Activated B cell treated with CpG ODN at 0.5 μM for 24 hours (primary cell): Measurements from ENCODE around the gene TYMP. TPM values are rescaled to one million over a fixed set of nuclear protein-coding genes. Genes with fewer than 3 reads are reported as not detected.

ENCODE experiments used
- ATAC-seq: fragments of 200-7000 bp; cut with Tn5 transposase; one replicate; pipeline ENCODE4 v1.10.0; 2021; ENCODE audit warnings: low read depth, mild to moderate bottlenecking, moderate library complexity
- CTCF ChIA-PET: fragments of 350-600 bp; sonication (Branson Sonifier 250); formaldehyde crosslinking; loops from one replicate; lab custom pipeline; 2021; ENCODE audit warnings: antibody characterized with exemption; lab: Charles Lee
- POLR2A ChIA-PET: fragments of 350-600 bp; sonication (Branson Sonifier 250); formaldehyde crosslinking; loops from one replicate; lab custom pipeline; 2021; ENCODE audit warnings: antibody characterized with exemption; lab: Charles Lee
- DNase-seq: peaks from one replicate; pipeline ENCODE4 v3.0.0; 2022
- H3K27ac Mint-ChIP-seq: one replicate; pipeline ENCODE4 v1.8.0; 2020; ENCODE audit warnings: mixed read lengths
- H3K27me3 Mint-ChIP-seq: one replicate; pipeline ENCODE4 v1.8.0; 2021; ENCODE audit warnings: mixed read lengths
- H3K36me3 Mint-ChIP-seq: one replicate; pipeline ENCODE4 v1.8.0; 2021; ENCODE audit warnings: low read depth, mixed read lengths
- H3K4me1 Mint-ChIP-seq: one replicate; pipeline ENCODE4 v1.8.0; 2021; ENCODE audit warnings: mixed read lengths
- H3K4me3 Mint-ChIP-seq: one replicate; pipeline ENCODE4 v1.8.0; 2020; ENCODE audit warnings: mild to moderate bottlenecking, mixed read lengths
- H3K9me3 Mint-ChIP-seq: one replicate; pipeline ENCODE4 v1.8.0; 2020; ENCODE audit warnings: mixed read lengths
- CTCF ChIP-seq: fragments of 200-600 bp; IDR thresholded peaks from one replicate; pipeline ENCODE4 v1.8.0; 2022; ENCODE audit warnings: antibody characterized with exemption, mild to moderate bottlenecking
- intact Hi-C: fragments of 100-400 bp; cut with micrococcal nuclease; formaldehyde crosslinking; loops from one replicate; pipeline ENCODE4 v1.15.1; 2024
- total RNA-seq: library from RNA; stranded (reverse); gene quantifications from 2 replicates; pipeline ENCODE4 v1.2.3, GENCODE V29; 2022

Gene TYMP
- total RNA-seq, 1 donor from 2014 or later = 92.9 TPM

GRCh38 chr22:50490531-50491308, 39.1 kb downstream of the TYMP start:
- peak overlapping the region; percentile 38 for H3K4me3 Mint-ChIP-seq
- peaks cover 7% of the 10 kb centered on the region for H3K4me1 Mint-ChIP-seq
- ChIA-PET CTCF (no interaction called here), POLR2A (interaction anchor here (1.2 kb wide), 2 partner anchors 12 to 20 kb away, joined by 4 to 9 read pairs; no protein-coding TSS in a partner anchor)
- no peak for DNase-seq
- TF ChIP-seq CTCF = no peak
- H3K36me3 Mint-ChIP-seq = no peaks in the 10 kb centered on the region
- no peaks in the 10 kb centered on the region for H3K9me3 Mint-ChIP-seq
- no peaks in the 10 kb centered on the region for H3K27me3 Mint-ChIP-seq
- H3K27ac Mint-ChIP-seq = no peak overlapping the region
- ATAC-seq = peak; percentile 25
- intact Hi-C loops = no loop called here

- ChIA-PET POLR2A (no interaction called here), CTCF (no interaction called here)
- Mint-ChIP-seq H3K36me3 (no peaks in the 10 kb centered on the region), H3K9me3 (no peaks in the 10 kb centered on the region), H3K27ac (no peak overlapping the region), H3K4me1 (peaks cover 7% of the 10 kb centered on the region), H3K27me3 (no peaks in the 10 kb centered on the region), H3K4me3 (no peak overlapping the region)
- intact Hi-C loops = no loop called here
- no peak for TF ChIP-seq CTCF
- no peak for ATAC-seq
- no peak for DNase-seq
Measured at GRCh38 chr22:50489363-50490243, 40.2 kb downstream of the TYMP start.

- intact Hi-C loops = no loop called here
- ChIA-PET POLR2A (no interaction called here), CTCF (no interaction called here)
- Mint-ChIP-seq H3K4me3 (no peak overlapping the region), H3K36me3 (no peaks in the 10 kb centered on the region), H3K4me1 (peaks cover 12% of the 10 kb centered on the region), H3K9me3 (no peaks in the 10 kb centered on the region), H3K27ac (no peak overlapping the region), H3K27me3 (no peaks in the 10 kb centered on the region)
- no peak for TF ChIP-seq CTCF
- ATAC-seq (no peak), DNase-seq (no peak)
Measured at GRCh38 chr22:50488886-50489285, 40.9 kb downstream of the TYMP start.

- POLR2A ChIA-PET = no interaction called here
- no peak for ATAC-seq
Measured at GRCh38 chr22:50488006-50488677, 41.7 kb downstream of the TYMP start.

More at GRCh38 chr22:50488006-50488677, 41.7 kb downstream of the TYMP start:
- H3K27ac Mint-ChIP-seq = no peak overlapping the region
- H3K4me1 Mint-ChIP-seq = peaks cover 14% of the 10 kb centered on the region
- no peaks in the 10 kb centered on the region for H3K9me3 Mint-ChIP-seq
- no peaks in the 10 kb centered on the region for H3K27me3 Mint-ChIP-seq
- intact Hi-C loops = no loop called here
- CTCF ChIA-PET = no interaction called here
- no peak for DNase-seq
- H3K36me3 Mint-ChIP-seq = no peaks in the 10 kb centered on the region
- no peak for TF ChIP-seq CTCF
- H3K4me3 Mint-ChIP-seq = no peak overlapping the region
